Transverse colon (tissue), 3 donors: ENCODE measurements around the gene CCDC7.

Source experiments
- EP300 ChIP-seq: sonication (generic); formaldehyde crosslinking; IDR thresholded peaks from one replicate; pipeline ENCODE4 v1.6.1; 2017; ENCODE audit warnings: antibody characterized with exemption, low read depth
- TF ChIP-seq, protein P1 (sequence below), 5 experiments: fragments of 200-600 bp in 3 of 5; fragments of 450-650 bp in 2 of 5; sonication (generic) in 3 of 5; IDR thresholded peaks; 1 replicate in 2 of 5; 2 replicates in 3 of 5; pipeline ENCODE4 v1.5.1; 2016 to 2017; ENCODE audit warnings: antibody characterized with exemption in 5 of 5, inconsistent platforms in 3 of 5, mild to moderate bottlenecking in 2 of 5, moderate library complexity in 1 of 5

DNA sequence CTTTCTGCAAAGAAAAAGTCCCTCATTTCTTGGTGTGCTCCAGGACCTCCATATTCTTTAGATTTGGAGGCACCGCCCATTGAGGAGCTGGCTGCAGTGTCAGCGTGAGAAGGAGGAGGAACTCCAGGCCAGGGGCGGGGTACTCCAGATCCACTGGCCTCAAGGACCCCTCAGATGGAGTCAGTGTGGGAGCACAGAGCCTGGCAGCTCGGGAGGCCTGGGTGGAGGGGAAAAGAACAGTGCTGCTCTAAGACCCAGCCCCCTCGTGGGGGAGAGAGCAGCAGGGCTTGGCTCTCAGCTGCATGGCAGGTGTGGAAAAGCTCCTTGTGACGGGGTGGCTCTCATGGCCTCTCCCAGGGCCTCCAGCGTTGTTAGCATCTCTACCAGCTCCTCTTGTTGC lies 441.5 kb downstream of the CCDC7 start:
- TF ChIP-seq, protein P1, sequence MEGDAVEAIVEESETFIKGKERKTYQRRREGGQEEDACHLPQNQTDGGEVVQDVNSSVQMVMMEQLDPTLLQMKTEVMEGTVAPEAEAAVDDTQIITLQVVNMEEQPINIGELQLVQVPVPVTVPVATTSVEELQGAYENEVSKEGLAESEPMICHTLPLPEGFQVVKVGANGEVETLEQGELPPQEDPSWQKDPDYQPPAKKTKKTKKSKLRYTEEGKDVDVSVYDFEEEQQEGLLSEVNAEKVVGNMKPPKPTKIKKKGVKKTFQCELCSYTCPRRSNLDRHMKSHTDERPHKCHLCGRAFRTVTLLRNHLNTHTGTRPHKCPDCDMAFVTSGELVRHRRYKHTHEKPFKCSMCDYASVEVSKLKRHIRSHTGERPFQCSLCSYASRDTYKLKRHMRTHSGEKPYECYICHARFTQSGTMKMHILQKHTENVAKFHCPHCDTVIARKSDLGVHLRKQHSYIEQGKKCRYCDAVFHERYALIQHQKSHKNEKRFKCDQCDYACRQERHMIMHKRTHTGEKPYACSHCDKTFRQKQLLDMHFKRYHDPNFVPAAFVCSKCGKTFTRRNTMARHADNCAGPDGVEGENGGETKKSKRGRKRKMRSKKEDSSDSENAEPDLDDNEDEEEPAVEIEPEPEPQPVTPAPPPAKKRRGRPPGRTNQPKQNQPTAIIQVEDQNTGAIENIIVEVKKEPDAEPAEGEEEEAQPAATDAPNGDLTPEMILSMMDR (IDR thresholded peaks at IDR 0.05), result no peak
- no peak for TF ChIP-seq EP300
